ENCODE results near the gene EYA4.
"Not testable (repeated sequence)": the region's sequence is repeated elsewhere in the genome, so short reads cannot be mapped to it uniquely, and the experiment has no call there.

EYA4 gene

DNA sequence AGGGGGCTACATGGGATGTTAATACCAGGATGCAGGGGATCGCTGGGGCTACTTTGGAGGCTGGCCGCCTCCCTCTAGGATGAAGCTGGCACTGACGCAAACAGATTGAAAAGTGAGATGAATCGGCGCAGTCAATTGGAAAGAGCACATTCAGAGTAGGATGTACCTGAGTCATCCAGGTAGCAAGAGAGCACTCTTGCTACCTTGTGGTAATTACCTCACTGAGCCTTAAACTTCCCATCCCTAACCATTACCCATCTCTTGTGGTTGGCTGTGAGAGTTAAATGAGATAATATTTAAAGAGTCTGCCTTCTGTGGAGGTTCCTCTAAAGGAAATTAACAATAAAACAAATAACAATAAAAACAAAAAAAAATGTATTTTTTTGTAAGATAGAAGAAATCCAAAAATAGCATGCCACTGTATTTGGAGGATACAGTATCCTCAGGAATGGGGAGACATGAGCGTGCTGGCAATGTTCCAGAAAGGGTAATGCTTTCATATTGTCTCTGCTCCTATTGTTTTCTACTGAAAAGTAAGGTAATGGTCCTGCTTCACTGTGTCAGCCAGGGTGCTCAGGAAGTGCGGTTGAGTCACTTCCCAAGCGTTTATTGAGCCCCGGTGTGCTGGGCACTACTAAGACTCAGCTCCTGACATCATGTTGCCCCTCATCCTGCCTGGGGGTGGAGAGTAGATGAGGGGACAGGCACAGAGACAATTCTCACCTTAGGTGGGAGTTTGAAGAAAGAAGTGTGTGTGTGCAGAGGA lies 301.1 kb downstream of the EYA4 start:
- DNase-seq, result no peak

DNA sequence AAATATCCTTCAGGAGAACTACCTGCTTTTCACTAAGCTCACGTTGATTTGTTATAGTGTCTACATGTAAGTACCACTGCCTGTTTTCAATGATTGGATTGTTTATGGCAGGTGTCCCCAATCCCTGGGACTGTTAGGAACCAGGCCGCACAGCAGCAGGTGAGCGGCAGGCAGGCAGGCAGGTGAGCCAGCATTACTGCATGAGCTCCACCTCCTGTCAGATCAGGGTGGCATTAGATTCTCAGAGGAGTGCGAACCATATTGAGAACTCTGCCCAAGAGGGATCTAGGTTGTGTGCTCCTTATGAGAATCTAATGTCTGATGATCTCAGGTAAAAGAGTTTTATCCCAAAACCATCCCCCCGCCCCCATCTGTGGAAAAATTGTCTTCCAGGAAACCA lies 303.3 kb downstream of the EYA4 start:
- no peak for DNase-seq

- no peak for DNase-seq
Observed at GRCh38 chr6:133546098-133546497, 304.9 kb downstream of the EYA4 start.

DNA sequence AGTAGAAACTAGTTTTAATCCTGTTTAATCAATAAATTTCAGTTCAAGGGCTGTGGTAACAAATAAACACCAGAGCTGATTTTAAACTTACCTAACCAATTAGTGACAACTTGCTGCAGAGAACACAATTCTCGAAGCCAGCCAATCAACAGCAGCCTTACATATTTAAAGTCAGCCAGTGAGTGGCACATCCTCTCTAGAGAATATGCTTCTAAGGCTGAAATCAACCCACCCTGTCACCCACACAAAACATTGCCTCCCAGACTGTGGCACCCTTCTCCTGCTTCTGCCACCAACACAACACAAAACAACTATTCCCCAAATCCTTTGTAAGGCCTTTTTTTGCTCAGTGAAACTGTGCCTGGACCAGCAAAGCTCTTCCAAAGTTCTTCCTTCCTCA lies 306.0 kb downstream of the EYA4 start:
- no peak for DNase-seq

- DNase-seq, result no peak
Observed at GRCh38 chr6:133548423-133549159, 307.4 kb downstream of the EYA4 start.

DNA sequence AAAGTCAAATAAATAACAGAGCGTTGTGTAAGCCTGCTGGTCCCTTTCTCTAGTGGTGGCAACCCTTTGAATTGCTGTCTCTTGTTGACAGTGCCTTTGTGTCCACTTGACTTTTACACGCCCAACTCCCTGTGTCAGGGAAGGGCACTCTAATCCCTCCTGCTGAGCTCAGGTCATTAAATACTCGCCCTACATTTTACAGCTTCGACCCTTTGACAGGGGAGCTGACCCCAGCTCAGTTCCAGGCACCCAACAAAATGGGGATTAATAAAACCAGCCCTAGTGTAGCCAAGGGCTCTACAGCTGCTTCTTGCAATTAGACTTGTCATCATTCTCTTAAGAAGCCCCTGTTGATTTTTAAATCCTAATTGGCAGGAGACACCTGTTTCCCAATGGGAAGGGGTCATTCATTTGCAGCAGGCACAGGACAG lies 308.2 kb downstream of the EYA4 start:
- no peak for DNase-seq

GRCh38 chr6:133550026-133550425 lies 308.9 kb downstream of the EYA4 start:
- no peak for DNase-seq

- DNase-seq, result no peak
Observed at GRCh38 chr6:133551436-133551835, 310.3 kb downstream of the EYA4 start.

DNA sequence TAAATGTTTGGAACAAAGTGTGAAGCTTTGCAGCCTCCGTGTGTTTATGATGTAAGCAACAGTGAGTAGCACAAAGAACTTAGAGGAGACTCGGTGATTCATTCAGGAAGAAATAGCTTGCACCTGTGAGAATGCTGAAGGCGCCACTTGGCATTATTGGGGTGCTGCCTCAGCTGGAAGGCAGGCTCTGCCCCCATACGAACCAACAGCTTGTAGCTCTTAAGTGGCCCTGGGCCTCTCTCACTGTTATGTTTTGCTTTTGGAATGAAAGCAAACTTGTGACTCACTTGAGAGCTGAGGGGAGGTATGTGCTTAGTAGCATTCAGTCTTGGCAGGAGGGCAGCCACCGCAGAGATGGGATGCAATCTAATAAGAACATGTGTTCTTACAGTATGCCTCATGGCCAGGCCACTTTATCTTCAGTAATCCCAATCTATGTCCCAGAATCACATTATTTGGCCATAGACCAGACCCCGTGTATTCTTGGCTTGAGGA lies 310.7 kb downstream of the EYA4 start:
- DNase-seq, result no peak

GRCh38 chr6:133553652-133554051 lies 312.5 kb downstream of the EYA4 start:
- peak; percentile 16 for DNase-seq

- not testable (repeated sequence) for DNase-seq
Observed at GRCh38 chr6:133554121-133554520, 313.0 kb downstream of the EYA4 start.

GRCh38 chr6:133555685-133556084 lies 314.5 kb downstream of the EYA4 start:
- DNase-seq, result no peak

- no peak for DNase-seq
Observed at GRCh38 chr6:133559926-133560325, 318.8 kb downstream of the EYA4 start.

GRCh38 chr6:133567636-133568035 lies 326.5 kb downstream of the EYA4 start:
- no peak for DNase-seq

DNA sequence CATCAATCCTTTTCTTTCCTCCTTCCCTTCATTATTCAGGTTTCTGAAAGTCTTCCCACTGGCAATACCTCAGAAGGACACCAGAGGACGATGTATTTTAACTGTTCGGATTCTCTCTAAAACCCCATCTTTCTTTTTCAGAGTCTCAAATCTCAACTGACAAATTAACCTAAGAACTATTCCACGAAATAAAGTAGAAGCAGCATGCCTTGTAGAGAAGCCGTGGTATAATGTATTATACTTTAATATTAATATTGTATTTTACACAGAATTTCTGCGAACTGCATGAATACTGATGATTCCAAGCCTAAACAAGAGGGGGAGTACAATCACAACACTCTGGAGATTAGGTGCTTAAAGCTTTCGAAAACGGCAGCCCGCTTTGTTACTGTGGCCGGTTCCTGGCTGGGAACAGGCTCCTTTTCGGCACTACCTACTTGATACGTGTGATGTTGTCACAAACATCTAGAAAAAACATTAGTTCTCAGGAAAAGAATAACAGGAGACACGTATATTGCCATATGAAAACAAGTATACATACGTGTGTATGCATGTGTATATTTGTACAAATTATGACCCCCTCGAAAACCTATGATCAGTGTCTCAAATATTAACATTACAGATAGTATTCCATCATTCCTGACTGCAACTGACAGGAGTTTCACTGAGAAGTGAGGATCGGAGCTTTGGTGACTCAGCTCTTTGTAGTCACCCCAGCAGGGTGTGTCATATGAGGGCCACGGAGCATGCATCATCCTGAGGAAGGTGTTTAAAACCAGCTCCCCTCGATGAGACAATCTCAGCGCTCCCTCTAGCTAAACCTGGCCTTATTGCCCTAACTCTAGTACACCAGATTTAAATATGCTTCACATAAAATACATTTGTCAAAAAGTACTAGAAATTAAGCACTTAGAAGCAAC lies 328.1 kb downstream of the EYA4 start:
- no peak for DNase-seq

GRCh38 chr6:133571681-133572080 lies 330.5 kb downstream of the EYA4 start:
- no peak for DNase-seq

DNA sequence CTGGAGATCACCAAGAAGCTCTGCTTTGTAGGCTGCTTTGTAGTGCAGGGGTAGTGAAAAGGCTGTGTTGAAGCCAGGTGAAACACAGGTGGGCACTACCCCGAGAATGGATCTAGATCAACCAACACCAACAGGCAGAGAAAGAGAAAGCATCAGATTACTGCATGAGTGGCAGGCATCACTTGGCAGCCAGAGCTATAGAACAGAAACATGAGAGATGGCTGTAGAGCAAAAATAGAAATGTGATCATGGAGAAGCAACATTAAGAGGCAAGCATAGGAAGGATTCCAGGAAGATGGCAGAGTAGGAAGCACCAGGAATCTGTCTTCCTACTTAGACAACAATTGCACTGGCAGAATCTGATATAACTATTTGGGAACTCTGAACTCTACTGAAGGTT lies 336.7 kb downstream of the EYA4 start:
- no peak for DNase-seq
